HepG2 (cell line): ENCODE measurements around the gene GFER. TPM values are rescaled to one million over a fixed set of nuclear protein-coding genes. Genes with fewer than 3 reads are reported as not detected.
A peak's percentile ranks its signal among the peaks of the same experiment; 100 is the strongest.

Source experiments
- AGO2 ChIP-seq: fragments of 200-400 bp; formaldehyde crosslinking; optimal IDR thresholded peaks from 2 replicates; pipeline ENCODE3; 2017; ENCODE audit warnings: mild to moderate bottlenecking, low read depth, low read length, moderate library complexity
- BRD4 ChIP-seq: sonication (generic); formaldehyde crosslinking; IDR thresholded peaks from 2 replicates; pipeline ENCODE4 v1.4.0; 2020; ENCODE audit warnings: missing genetic modification reagents
- HES4 ChIP-seq: sonication (generic); formaldehyde crosslinking; IDR thresholded peaks from 2 replicates; pipeline ENCODE4 v1.9.0; 2021; ENCODE audit warnings: mild to moderate bottlenecking, missing genetic modification reagents, borderline replicate concordance
- IRX3 ChIP-seq: sonication (generic); formaldehyde crosslinking; IDR thresholded peaks from 2 replicates; pipeline ENCODE4 v1.8.1; 2023; ENCODE audit warnings: mild to moderate bottlenecking, low read depth, missing genetic modification reagents, borderline replicate concordance
- KAT2B ChIP-seq: fragments of 150-350 bp; IDR thresholded peaks from 2 replicates; pipeline ENCODE4 v1.6.1; 2014; ENCODE audit warnings: low read depth, low read length, borderline replicate concordance
- RBM39 ChIP-seq: fragments of 200-400 bp; formaldehyde crosslinking; IDR thresholded peaks from one replicate; pipeline ENCODE4 v1.6.1; 2018; ENCODE audit warnings: antibody characterized with exemption, mild to moderate bottlenecking, low read depth, low read length; ENCODE audit not compliant: poor library complexity, severe bottlenecking
- RNF219 ChIP-seq: sonication (generic); formaldehyde crosslinking; IDR thresholded peaks from 2 replicates; pipeline ENCODE4 v1.5.0; 2020; ENCODE audit warnings: mild to moderate bottlenecking, missing genetic modification reagents
- RORA ChIP-seq: sonication (generic); formaldehyde crosslinking; IDR thresholded peaks from 2 replicates; pipeline ENCODE4 v1.5.0; 2020; ENCODE audit warnings: mild to moderate bottlenecking, missing genetic modification reagents, moderate library complexity
- TERF1 ChIP-seq: sonication (generic); formaldehyde crosslinking; IDR thresholded peaks from 2 replicates; pipeline ENCODE4 v1.8.0; 2022; ENCODE audit warnings: mild to moderate bottlenecking, missing genetic modification reagents, moderate library complexity
- ZBTB2 ChIP-seq: sonication (generic); formaldehyde crosslinking; IDR thresholded peaks from 2 replicates; pipeline ENCODE4 v1.8.0; 2022; ENCODE audit warnings: low read depth, missing genetic modification reagents
- ZFP91 ChIP-seq: sonication (generic); formaldehyde crosslinking; IDR thresholded peaks from 2 replicates; pipeline ENCODE4 v1.9.0; 2022; ENCODE audit warnings: missing genetic modification reagents, mild to moderate bottlenecking, borderline replicate concordance
- ZNF281 ChIP-seq: sonication (generic); formaldehyde crosslinking; IDR thresholded peaks from 2 replicates; pipeline ENCODE4 v1.4.0; 2020; ENCODE audit warnings: missing genetic modification reagents, borderline replicate concordance
- ZNF326 ChIP-seq: sonication (generic); formaldehyde crosslinking; IDR thresholded peaks from 2 replicates; pipeline ENCODE4 v1.4.0; 2020; ENCODE audit warnings: missing genetic modification reagents, borderline replicate concordance
- ZNF451 ChIP-seq: sonication (generic); formaldehyde crosslinking; IDR thresholded peaks from 2 replicates; pipeline ENCODE4 v1.5.0; 2020; ENCODE audit warnings: mild to moderate bottlenecking, missing genetic modification reagents
- ZNF703 ChIP-seq: sonication (generic); formaldehyde crosslinking; IDR thresholded peaks from 2 replicates; pipeline ENCODE4 v1.5.1; 2020; ENCODE audit warnings: missing genetic modification reagents, mild to moderate bottlenecking, moderate library complexity, borderline replicate concordance
- ZNF773 ChIP-seq: sonication (generic); formaldehyde crosslinking; IDR thresholded peaks from 2 replicates; pipeline ENCODE4 v1.4.0; 2020; ENCODE audit warnings: missing genetic modification reagents, borderline replicate concordance
- ZNF777 ChIP-seq: sonication (generic); formaldehyde crosslinking; IDR thresholded peaks from 2 replicates; pipeline ENCODE4 v1.4.0; 2020; ENCODE audit warnings: missing genetic modification reagents
- polyA plus RNA-seq, 8 experiments: library from polyadenylated mRNA; depleted of rRNA in 3 of 8; stranded (reverse) in 7 of 8; unstranded in 1 of 8; fragments of >200 nt; fragmentation: Illumina TruSeq in 4 of 8; extraction: Trizol in 4 of 8; gene quantifications; 2 replicates each; pipeline versions ENCODE4 v1.2.1 to v1.2.3, GENCODE V29; 2011 to 2016; ENCODE audit warnings: low read depth in 4 of 8, missing spikeins in 1 of 8, mixed read lengths in 1 of 8; ENCODE audit not compliant: insufficient read depth in 1 of 8
- total RNA-seq, 5 experiments: library from RNA; depleted of rRNA; stranded (reverse); fragments of >200 nt; fragmentation: Illumina TruSeq; extraction: Trizol; gene quantifications; 2 replicates each; pipeline ENCODE4 v1.2.3, GENCODE V29; 2016; ENCODE audit warnings: low read depth in 1 of 5

Gene GFER
- total and polyA plus RNA-seq, 2 of the 13 experiments (the other 11 are each of a cell fraction or from before 2014, with no cell fraction given): 28.6 to 71.7 TPM

- TF ChIP-seq ZFP91 (CRISPR knock-in tag) (peak; percentile 44; the same call in 1 of the 2 replicates), ZBTB2 (CRISPR knock-in tag) (peak; percentile 73), RORA (CRISPR knock-in tag) (0 out of 2 replicates have a peak, but pooled peaks have one; percentile 58), AGO2 (peak; percentile 97), ZNF281 (no peak), ZNF777 (CRISPR knock-in tag) (peak; percentile 16), ZNF451 (CRISPR knock-in tag) (peak; percentile 59; the same call in 1 of the 2 replicates), BRD4 (peak; percentile 77), RBM39 (peak; percentile 100), TERF1 (CRISPR knock-in tag) (0 out of 2 replicates have a peak, but pooled peaks have one; percentile 73), ZNF773 (peak; percentile 78; the same call in 1 of the 2 replicates), ZNF703 (CRISPR knock-in tag) (0 out of 2 replicates have a peak, but pooled peaks have one; percentile 68), RNF219 (CRISPR knock-in tag) (no peak), IRX3 (CRISPR knock-in tag) (0 out of 2 replicates have a peak, but pooled peaks have one; percentile 1), HES4 (CRISPR knock-in tag) (peak; percentile 81; the same call in 1 of the 2 replicates), KAT2B (no peak), ZNF326 (CRISPR knock-in tag) (no peak)
Observed at GRCh38 chr16:1964506-1965395, 19.2 kb upstream of the GFER start, which contains the start of gene RPS2 (continued).
